Measurements from ENCODE around the gene DNAH3.
"Not testable (repeated sequence)": the region's sequence is repeated elsewhere in the genome, so short reads cannot be mapped to it uniquely, and the experiment has no call there.

Gene DNAH3

GRCh38 chr16:21117567-21117966 is 33.1 kb downstream of the DNAH3 start:
- DNase-seq, result no peak

- DNase-seq, result peak; percentile 25
Observed at GRCh38 chr16:21116148-21116693, 34.4 kb downstream of the DNAH3 start.

GRCh38 chr16:21115551-21115950 is 35.1 kb downstream of the DNAH3 start:
- not testable (repeated sequence) for DNase-seq

- peak; percentile 71 for DNase-seq
Observed at GRCh38 chr16:21103941-21104860, 46.4 kb downstream of the DNAH3 start.

- no peak for DNase-seq
Observed at GRCh38 chr16:21101631-21102420, 48.8 kb downstream of the DNAH3 start.

GRCh38 chr16:21100447-21100846 is 50.2 kb downstream of the DNAH3 start:
- DNase-seq, result peak; percentile 89

- peak; percentile 73 for DNase-seq
Observed at GRCh38 chr16:21097151-21097550, 53.5 kb downstream of the DNAH3 start.

- DNase-seq, result not testable (repeated sequence)
Observed at GRCh38 chr16:21094719-21095118, 55.9 kb downstream of the DNAH3 start.

- no peak for DNase-seq
Observed at GRCh38 chr16:21092951-21093350, 57.7 kb downstream of the DNAH3 start.

GRCh38 chr16:21088646-21089538 is 61.8 kb downstream of the DNAH3 start:
- DNase-seq, result peak; percentile 20

GRCh38 chr16:21088143-21088542 is 62.5 kb downstream of the DNAH3 start:
- DNase-seq, result no peak

- no peak for DNase-seq
Observed at GRCh38 chr16:21084631-21085225, 65.9 kb downstream of the DNAH3 start.

GRCh38 chr16:21083729-21084268 is 66.8 kb downstream of the DNAH3 start:
- peak; percentile 65 for DNase-seq

GRCh38 chr16:21081329-21081728 is 69.3 kb downstream of the DNAH3 start:
- no peak for DNase-seq

GRCh38 chr16:21078563-21078962 is 72.1 kb downstream of the DNAH3 start:
- no peak for DNase-seq

GRCh38 chr16:21076186-21076883 is 74.3 kb downstream of the DNAH3 start:
- DNase-seq, result no peak

GRCh38 chr16:21075252-21075651 is 75.4 kb downstream of the DNAH3 start:
- DNase-seq, result no peak

- no peak for DNase-seq
Observed at GRCh38 chr16:21072976-21073375, 77.7 kb downstream of the DNAH3 start.

- DNase-seq, result no peak
Observed at GRCh38 chr16:21071741-21072140, 78.9 kb downstream of the DNAH3 start.

GRCh38 chr16:21070564-21070963 is 80.1 kb downstream of the DNAH3 start:
- DNase-seq, result no peak

- no peak for DNase-seq
Observed at GRCh38 chr16:21069986-21070385, 80.7 kb downstream of the DNAH3 start.

Data from fibroblast of skin of scalp (primary cell).